ENCODE results near the gene CDH13.

Gene CDH13

GRCh38 chr16:82753821-82754220 is 127.1 kb downstream of the CDH13 start:
- H3K9me3 ChIP-seq (ENCODE audit: control insufficient read depth, insufficient read depth, low read depth, low read length): no peaks in the 10 kb centered on the region
- H3K4me3 ChIP-seq (ENCODE audit: low read depth, low read length): no peak overlapping the region
- no peak overlapping the region for H3K27ac ChIP-seq (ENCODE audit: extremely low read depth, low read depth, low read length)
- ChIA-PET CTCF (no interaction called here), POLR2A (no interaction called here)
- H3K4me1 ChIP-seq (ENCODE audit: control insufficient read depth, insufficient read depth, low read length): no peaks in the 10 kb centered on the region
- H3K36me3 ChIP-seq (ENCODE audit: control insufficient read depth in 2 of 2, insufficient read depth in 1 of 2, low read length in 2 of 2): no peaks in the 10 kb centered on the region
- TF ChIP-seq AEBP2 (tag by site-specific recombination; IDR thresholded peaks at IDR 0.05; ENCODE audit: borderline replicate concordance): no peak
- TF ChIP-seq ZNF449 (tag by site-specific recombination; IDR thresholded peaks at IDR 0.05): no peak
- TF ChIP-seq PRDM2 (tag by site-specific recombination; IDR thresholded peaks at IDR 0.05; ENCODE audit: borderline replicate concordance): no peak
- TF ChIP-seq RBAK (tag by site-specific recombination; IDR thresholded peaks at IDR 0.05): no peak
- TF ChIP-seq KLF1 (tag by site-specific recombination; IDR thresholded peaks at IDR 0.05): no peak
- TF ChIP-seq ZIC2 (tag by site-specific recombination; IDR thresholded peaks at IDR 0.05): no peak

GRCh38 chr16:82754716-82755513 is 128.1 kb downstream of the CDH13 start:
- no peaks in the 10 kb centered on the region for H3K36me3 ChIP-seq (ENCODE audit: control insufficient read depth in 2 of 2, insufficient read depth in 1 of 2, low read length in 2 of 2)
- no peak overlapping the region for H3K27ac ChIP-seq (ENCODE audit: extremely low read depth, low read depth, low read length)
- no peaks in the 10 kb centered on the region for H3K9me3 ChIP-seq (ENCODE audit: control insufficient read depth, insufficient read depth, low read depth, low read length)
- no peaks in the 10 kb centered on the region for H3K4me1 ChIP-seq (ENCODE audit: control insufficient read depth, insufficient read depth, low read length)
- POLR2A ChIA-PET: no interaction called here
- H3K4me3 ChIP-seq (ENCODE audit: low read depth, low read length): no peak overlapping the region
- CTCF ChIA-PET: interaction anchor here (0.6 to 0.7 kb wide), 3 partner anchors 11 to 652 kb away, joined by 3 read pairs; no protein-coding TSS in a partner anchor
- TF ChIP-seq WT1 (tag by site-specific recombination; IDR thresholded peaks at IDR 0.05) (no peak), ZBTB17 (tag by site-specific recombination; IDR thresholded peaks at IDR 0.05) (no peak), ZNF341 (tag by site-specific recombination; IDR thresholded peaks at IDR 0.05; ENCODE audit: low read depth) (no peak), PBX3 (CRISPR knock-in tag; IDR thresholded peaks at IDR 0.05) (no peak), ZSCAN5A (tag by site-specific recombination; IDR thresholded peaks at IDR 0.05) (no peak), ZNF24 (tag by site-specific recombination; IDR thresholded peaks at IDR 0.05) (no peak), GLIS2 (tag by site-specific recombination; IDR thresholded peaks at IDR 0.05) (no peak), ZBTB10 (tag by site-specific recombination; IDR thresholded peaks at IDR 0.05) (no peak), ZNF473 (tag by site-specific recombination; IDR thresholded peaks at IDR 0.05) (no peak), ZNF830 (tag by site-specific recombination; IDR thresholded peaks at IDR 0.05; ENCODE audit: low read depth) (no peak)

Data from HEK293 (cell line).